H1 (cell line): ENCODE results near the gene CA10. TPM values are rescaled to one million over a fixed set of nuclear protein-coding genes. Genes with fewer than 3 reads are reported as not detected.

Experiments
- CTCF ChIA-PET: fragments of 300-600 bp; sonication (Branson Sonifier 250); formaldehyde crosslinking; loops from one replicate; lab custom pipeline; 2021; ENCODE audit not compliant: partially characterized antibody; lab: Charles Lee
- POLR2A ChIA-PET: fragments of 300-600 bp; sonication (Branson Sonifier 250); formaldehyde crosslinking; loops from one replicate; lab custom pipeline; 2021; ENCODE audit warnings: inconsistent platforms; ENCODE audit not compliant: partially characterized antibody; lab: Charles Lee
- DNase-seq, 2 experiments: peaks; one replicate each; pipeline versions ENCODE4 v3.0.0 to v3.0.0-alpha.2; 2010 to 2022; ENCODE audit warnings: low spot score in 2 of 2, low read depth in 1 of 2, mixed read lengths in 1 of 2
- FAIRE-seq: peaks from 2 replicates; lab custom pipeline; 2011; peaks lifted over from hg19 to GRCh38; lab: Jason Lieb, UNC
- H2AFZ ChIP-seq: 2 replicates; pipeline ENCODE4 v1.8.1; 2012; ENCODE audit warnings: low read length, inconsistent platforms
- H2AK5ac ChIP-seq: 2 replicates; pipeline ENCODE4 v1.6.1; 2013; ENCODE audit warnings: low read depth, low read length
- H2BK120ac ChIP-seq: replicated peaks from 2 replicates; pipeline ENCODE3; 2013; ENCODE audit warnings: low read depth, low read length, inconsistent platforms
- H2BK12ac ChIP-seq: 2 replicates; pipeline ENCODE4 v1.6.1; 2013; ENCODE audit warnings: low read depth, low read length
- H2BK15ac ChIP-seq: 2 replicates; pipeline ENCODE4 v1.6.1; 2013; ENCODE audit warnings: low read length
- H2BK20ac ChIP-seq: 2 replicates; pipeline ENCODE4 v1.6.1; 2013; ENCODE audit warnings: low read length
- H2BK5ac ChIP-seq: 2 replicates; pipeline ENCODE4 v1.6.1; 2013; ENCODE audit warnings: low read depth, low read length
- H3K14ac ChIP-seq: 2 replicates; pipeline ENCODE4 v1.6.1; 2013; ENCODE audit warnings: inconsistent platforms; ENCODE audit not compliant: insufficient read length
- H3K18ac ChIP-seq: 2 replicates; pipeline ENCODE4 v1.6.1; 2013; ENCODE audit warnings: low read length; ENCODE audit errors: extremely low read depth
- H3K23ac ChIP-seq: 2 replicates; pipeline ENCODE4 v1.6.1; 2013; ENCODE audit warnings: inconsistent platforms; ENCODE audit not compliant: insufficient read length
- H3K23me2 ChIP-seq: 2 replicates; pipeline ENCODE4 v1.6.1; 2013; ENCODE audit warnings: low read depth, low read length
- H3K27ac ChIP-seq: 2 replicates; pipeline ENCODE4 v1.6.1; 2011; ENCODE audit warnings: low read depth, low read length, inconsistent platforms
- H3K27me3 ChIP-seq, 4 experiments: replicated peaks in 1 of 4; 1 replicate in 1 of 4; 2 replicates in 3 of 4; pipeline versions ENCODE4 v1.6.1 to v1.8.1; 2011 to 2013; ENCODE audit warnings: low read length in 3 of 4, mild to moderate bottlenecking in 3 of 4, inconsistent platforms in 2 of 4, mixed read lengths in 2 of 4, moderate library complexity in 1 of 4; ENCODE audit not compliant: control insufficient read depth in 3 of 4, insufficient read depth in 3 of 4; ENCODE audit errors: extremely low read depth in 1 of 4
- H3K36me3 ChIP-seq, 4 experiments: 2 replicates each; pipeline versions ENCODE4 v1.6.1 to v1.8.1; 2011 to 2013; ENCODE audit warnings: mild to moderate bottlenecking in 4 of 4, low read length in 3 of 4, moderate library complexity in 2 of 4, control low read depth in 1 of 4, inconsistent platforms in 1 of 4; ENCODE audit not compliant: insufficient read depth in 4 of 4, control insufficient read depth in 2 of 4
- H3K4ac ChIP-seq: replicated peaks from 2 replicates; pipeline ENCODE3; 2013; ENCODE audit warnings: low read length, low read depth, mixed read lengths, inconsistent platforms; ENCODE audit not compliant: insufficient read length
- H3K4me1 ChIP-seq, 4 experiments: replicated peaks in 1 of 4; 1 replicate in 1 of 4; 2 replicates in 3 of 4; pipeline versions ENCODE4 v1.6.1 to v1.8.1; 2011 to 2013; ENCODE audit warnings: low read length in 3 of 4, inconsistent platforms in 2 of 4, mixed read lengths in 1 of 4; ENCODE audit not compliant: insufficient read depth in 4 of 4, control insufficient read depth in 3 of 4
- H3K4me2 ChIP-seq, 2 experiments: 2 replicates each; pipeline versions ENCODE4 v1.6.1 to v1.8.1; 2011 to 2013; ENCODE audit warnings: low read depth in 2 of 2, low read length in 2 of 2, control low read depth in 1 of 2, inconsistent platforms in 1 of 2, mild to moderate bottlenecking in 1 of 2; ENCODE audit not compliant: insufficient read depth in 1 of 2
- H3K4me3 ChIP-seq, 4 experiments: fragments of 200-600, 300-600 bp in 1 of 4; sonication (generic), shearing (Covaris generic), sonication (Bioruptor Twin) in 1 of 4; 2 replicates each; pipeline versions ENCODE4 v1.5.1 to v1.8.1; 2011 to 2016; ENCODE audit warnings: low read length in 4 of 4, low read depth in 3 of 4, control low read depth in 2 of 4, inconsistent platforms in 2 of 4, mild to moderate bottlenecking in 2 of 4, mixed read lengths in 1 of 4, moderate library complexity in 1 of 4; ENCODE audit not compliant: insufficient read depth in 2 of 4; ENCODE audit errors: extremely low read depth in 1 of 4
- H3K56ac ChIP-seq: replicated peaks from 2 replicates; pipeline ENCODE3; 2013; ENCODE audit warnings: low read depth, mild to moderate bottlenecking, mixed read lengths, low read length, inconsistent platforms; ENCODE audit not compliant: insufficient read length
- H3K79me1 ChIP-seq: 2 replicates; pipeline ENCODE4 v1.6.1; 2013; ENCODE audit warnings: low read depth, low read length, control low read depth
- H3K79me2 ChIP-seq, 2 experiments: 2 replicates each; pipeline versions ENCODE4 v1.6.1 to v1.8.1; 2012 to 2013; ENCODE audit warnings: low read length in 2 of 2, mild to moderate bottlenecking in 2 of 2, inconsistent platforms in 1 of 2; ENCODE audit not compliant: insufficient read depth in 2 of 2, control insufficient read depth in 1 of 2
- H3K9ac ChIP-seq, 4 experiments: replicated peaks in 1 of 4; 1 replicate in 1 of 4; 2 replicates in 3 of 4; pipeline versions ENCODE4 v1.6.1 to v1.8.1; 2011 to 2013; ENCODE audit warnings: low read depth in 3 of 4, low read length in 3 of 4, control low read depth in 2 of 4, mild to moderate bottlenecking in 2 of 4, moderate library complexity in 2 of 4, inconsistent platforms in 1 of 4; ENCODE audit errors: extremely low read depth in 1 of 4
- H3K9me3 ChIP-seq, 2 experiments: 2 replicates each; pipeline versions ENCODE4 v1.6.1 to v1.8.1; 2012 to 2013; ENCODE audit warnings: mild to moderate bottlenecking in 2 of 2, moderate library complexity in 2 of 2, control low read depth in 1 of 2, inconsistent platforms in 1 of 2, low read depth in 1 of 2, low read length in 1 of 2, mixed read lengths in 1 of 2; ENCODE audit not compliant: insufficient read depth in 2 of 2
- H4K20me1 ChIP-seq, 2 experiments: replicated peaks in 1 of 2; 2 replicates each; pipeline versions ENCODE3 to v1.8.1; 2011 to 2013; ENCODE audit warnings: inconsistent platforms in 2 of 2, low read length in 2 of 2, mild to moderate bottlenecking in 1 of 2; ENCODE audit not compliant: insufficient read depth in 2 of 2, control insufficient read depth in 1 of 2
- H4K5ac ChIP-seq: 2 replicates; pipeline ENCODE4 v1.6.1; 2013; ENCODE audit warnings: low read length, low read depth, mixed read lengths, inconsistent platforms; ENCODE audit not compliant: insufficient read length
- H4K8ac ChIP-seq: 2 replicates; pipeline ENCODE4 v1.8.0; 2013; ENCODE audit warnings: mild to moderate bottlenecking, moderate library complexity, low read length, inconsistent platforms; ENCODE audit not compliant: insufficient read depth; ENCODE audit errors: extremely low read depth
- H4K91ac ChIP-seq: replicated peaks from 2 replicates; pipeline ENCODE3; 2013; ENCODE audit warnings: low read length, mixed read lengths, inconsistent platforms; ENCODE audit not compliant: insufficient read length
- CHD2 ChIP-seq: IDR thresholded peaks from 2 replicates; pipeline ENCODE4 v1.6.1; 2012; ENCODE audit warnings: low read length, improper control_type of control experiment
- FOSL1 ChIP-seq: IDR thresholded peaks from 2 replicates; pipeline ENCODE4 v1.6.1; 2011; ENCODE audit warnings: mild to moderate bottlenecking, low read depth, low read length, moderate library complexity; ENCODE audit not compliant: insufficient read depth
- GABPA ChIP-seq: IDR thresholded peaks from 2 replicates; pipeline ENCODE4 v1.6.1; 2011; ENCODE audit warnings: mild to moderate bottlenecking, low read length, moderate library complexity, borderline replicate concordance; ENCODE audit not compliant: insufficient read depth
- POU5F1 ChIP-seq: IDR thresholded peaks from 2 replicates; pipeline ENCODE4 v1.6.1; 2011; ENCODE audit warnings: low read depth, mild to moderate bottlenecking, low read length, moderate library complexity
- RFX5 ChIP-seq: IDR thresholded peaks from 2 replicates; pipeline ENCODE4 v1.6.1; 2011; ENCODE audit warnings: low read depth, low read length, improper control_type of control experiment, borderline replicate concordance
- RNF2 ChIP-seq: fragments of 200-900, 300-1000 bp; sonication (generic); IDR thresholded peaks from 2 replicates; pipeline ENCODE4 v1.7.1; 2016; ENCODE audit warnings: borderline replicate concordance, low read depth, mild to moderate bottlenecking, antibody characterized with exemption, low read length; ENCODE audit not compliant: poor library complexity, severe bottlenecking; ENCODE audit errors: missing control alignments
- SAP30 ChIP-seq: fragments of 300-600 bp; sonication (generic); IDR thresholded peaks from 2 replicates; pipeline ENCODE4 v1.7.1; 2012; ENCODE audit warnings: low read length, moderate library complexity, mild to moderate bottlenecking, inconsistent platforms; ENCODE audit not compliant: insufficient read depth, insufficient replicate concordance
- SP1 ChIP-seq: IDR thresholded peaks from 2 replicates; pipeline ENCODE4 v1.6.1; 2011; ENCODE audit warnings: low read depth, low read length
- SP2 ChIP-seq: IDR thresholded peaks from 2 replicates; pipeline ENCODE4 v1.6.1; 2012; ENCODE audit warnings: mild to moderate bottlenecking, low read length, inconsistent platforms
- SP4 ChIP-seq: IDR thresholded peaks from 2 replicates; pipeline ENCODE4 v1.6.1; 2012; ENCODE audit warnings: low read length, inconsistent platforms
- TBP ChIP-seq: IDR thresholded peaks from 2 replicates; pipeline ENCODE4 v1.6.1; 2011; ENCODE audit warnings: low read depth, low read length, improper control_type of control experiment
- TCF12 ChIP-seq: IDR thresholded peaks from 2 replicates; pipeline ENCODE4 v1.6.1; 2011; ENCODE audit warnings: low read depth, mild to moderate bottlenecking, low read length
- WGBS, 2 experiments: shearing (Covaris generic) in 1 of 2; methylation state at CpG; one replicate each; pipeline versions ENCODE4 v1.1.6 to v1.1.7; 2013 to 2015; ENCODE audit warnings: low lambda C conversion rate in 2 of 2, mixed read lengths in 2 of 2, inconsistent platforms in 1 of 2, low coverage in 1 of 2, missing lambda C conversion rate in 1 of 2; ENCODE audit not compliant: insufficient replicate concordance in 2 of 2, insufficient coverage in 1 of 2, insufficient read length in 1 of 2; ENCODE audit errors: extremely low coverage in 1 of 2, missing lambda C conversion rate in 1 of 2; 5-methylcytosine and 5-hydroxymethylcytosine counted together
- polyA plus RNA-seq, 7 experiments: library from polyadenylated mRNA; depleted of rRNA in 3 of 7; stranded (reverse) in 5 of 7; unstranded in 2 of 7; fragments of >200 nt in 5 of 7; fragments of 200-250 nt in 2 of 7; gene quantifications; 1 replicate in 5 of 7; 2 replicates in 1 of 7; 4 replicates in 1 of 7; pipeline versions ENCODE4 v1.2.1 to v1.2.3, GENCODE V29; 2011 to 2013; ENCODE audit warnings: missing spikeins in 2 of 7, mixed read lengths in 2 of 7
- total RNA-seq: library from RNA; stranded (reverse); fragmentation: NEBNext Ultra II Directional; extraction: Animal tissue kit (Norgen Biotek cat#: 25700); gene quantifications from 2 replicates; pipeline ENCODE4 v1.2.1, GENCODE V29; 2021
- TF ChIP-seq, protein P1 (sequence below): IDR thresholded peaks from 2 replicates; pipeline ENCODE4 v1.6.1; 2011; ENCODE audit warnings: low read depth, mild to moderate bottlenecking, low read length; ENCODE audit not compliant: insufficient read depth

Gene CA10
- total and polyA plus RNA-seq, 2 of the 8 experiments (the other 6 are each of a cell fraction or from before 2014, with no cell fraction given): 0.60 to 0.63 TPM

DNA sequence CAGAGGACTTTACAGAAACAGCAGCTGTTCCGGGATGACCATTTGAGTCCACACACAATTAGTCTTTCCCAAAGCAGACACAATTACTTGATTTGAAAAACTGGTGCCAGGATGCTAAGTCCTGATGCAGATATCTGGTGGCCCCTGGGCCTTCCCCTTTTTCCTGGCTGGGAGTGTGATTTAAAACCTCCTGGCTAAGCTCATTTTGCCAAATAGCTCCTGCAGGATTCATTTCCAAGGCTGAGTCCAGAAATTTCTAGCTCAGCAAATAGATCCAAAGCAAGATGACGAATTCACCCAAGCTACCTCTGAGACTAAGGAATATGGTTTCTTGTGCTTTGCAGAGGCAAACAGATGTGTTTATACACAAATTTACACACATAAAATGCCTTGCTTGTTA is 422.2 kb downstream of the CA10 start:
- peaks cover 6 to 11% (median 9%) of the 10 kb centered on the region in 4 experiments; a peak in 6 of 7 replicates for H3K4me1 ChIP-seq
- no peak for FAIRE-seq
- H2BK20ac ChIP-seq: no peak overlapping the region
- TF ChIP-seq SP4 (no peak), RFX5 (no peak), POU5F1 (no peak), SAP30 (no peak), TBP (no peak), SP1 (no peak), CHD2 (no peak), FOSL1 (no peak), RNF2 (no peak), TCF12 (no peak), SP2 (no peak), GABPA (no peak)
- TF ChIP-seq, protein P1, sequence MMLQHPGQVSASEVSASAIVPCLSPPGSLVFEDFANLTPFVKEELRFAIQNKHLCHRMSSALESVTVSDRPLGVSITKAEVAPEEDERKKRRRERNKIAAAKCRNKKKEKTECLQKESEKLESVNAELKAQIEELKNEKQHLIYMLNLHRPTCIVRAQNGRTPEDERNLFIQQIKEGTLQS: no peak
- TF ChIP-seq, all 59 proteins: peak for 0
- POLR2A ChIA-PET: no interaction called here
- 93% methylated on average over 2 of the region's 2 CpGs; no CpG with 5 or more reads in 1 of the 2 experiments for WGBS, 2 experiments
- Histone ChIP-seq H3K4ac (no peak overlapping the region), H3K23ac (no peak overlapping the region), H3K9me3 (no peaks in the 10 kb centered on the region), H3K27me3 (no peaks in the 10 kb centered on the region), H3K4me2 (no peak overlapping the region), H2AK5ac (no peak overlapping the region), H3K79me2 (no peaks in the 10 kb centered on the region), H2AFZ (no peak overlapping the region), H3K79me1 (no peaks in the 10 kb centered on the region), H3K23me2 (no peaks in the 10 kb centered on the region), H3K56ac (no peak overlapping the region), H4K5ac (no peak overlapping the region), H3K9ac (no peak overlapping the region), H3K18ac (no peak overlapping the region), H2BK120ac (no peak overlapping the region), H4K91ac (no peak overlapping the region), H3K14ac (no peak overlapping the region), H4K8ac (no peak overlapping the region), H4K20me1 (no peaks in the 10 kb centered on the region), H2BK15ac (no peak overlapping the region), H3K36me3 (no peaks in the 10 kb centered on the region), H3K4me3 (no peak overlapping the region), H2BK5ac (no peak overlapping the region), H2BK12ac (no peak overlapping the region), H3K27ac (no peak overlapping the region)
- no peak for DNase-seq
- CTCF ChIA-PET: interaction anchor here (0.7 to 1.9 kb wide), 10 partner anchors 20 to 363 kb away, joined by 3 to 8 read pairs (median 4); no protein-coding TSS in a partner anchor
